Sigmoid colon (tissue), 7 donors: Measurements from ENCODE around the gene NIN. TPM values are rescaled to one million over a fixed set of nuclear protein-coding genes. Genes with fewer than 3 reads are reported as not detected.

ENCODE experiments used
- DNase-seq: peaks from one replicate; pipeline ENCODE4 v3.0.0-alpha.2; 2019
- H3K27ac ChIP-seq, 4 donors: fragments of 200-600 bp; sonication (generic); one replicate each; pipeline ENCODE4 v1.5.1; 2016 to 2019; ENCODE audit warnings: mild to moderate bottlenecking in 1 of 4
- H3K27me3 ChIP-seq, 3 donors: fragments of 200-600 bp; sonication (generic); one replicate each; pipeline ENCODE4 v1.5.1; 2019; ENCODE audit warnings: mild to moderate bottlenecking in 1 of 3
- H3K36me3 ChIP-seq, 4 donors: fragments of 200-600 bp; sonication (generic); one replicate each; pipeline ENCODE4 v1.5.1; 2016 to 2019
- H3K4me1 ChIP-seq, 4 donors: fragments of 200-600 bp; sonication (generic); one replicate each; pipeline ENCODE4 v1.5.1; 2017 to 2019
- H3K4me3 ChIP-seq, 4 donors: fragments of 200-600 bp; sonication (generic); one replicate each; pipeline ENCODE4 v1.5.1; 2017 to 2019; ENCODE audit warnings: mild to moderate bottlenecking in 2 of 4, moderate library complexity in 1 of 4
- H3K9me3 ChIP-seq, 4 donors: fragments of 200-600 bp in 3 of 4; sonication (generic) in 3 of 4; one replicate each; pipeline versions ENCODE4 v1.5.1 to v1.6.1; 2013 to 2019
- EP300 ChIP-seq, 4 donors: sonication (generic); formaldehyde crosslinking; IDR thresholded peaks; one replicate each; pipeline ENCODE4 v1.6.1; 2017; ENCODE audit warnings: antibody characterized with exemption in 4 of 4
- POLR2A ChIP-seq, 2 donors: fragments of 450-650 bp; IDR thresholded peaks; one replicate each; pipeline ENCODE4 v1.6.1; 2016; ENCODE audit warnings: antibody characterized with exemption in 2 of 2, mild to moderate bottlenecking in 2 of 2, moderate library complexity in 2 of 2
- POLR2AphosphoS5 ChIP-seq, 4 donors: sonication (generic); formaldehyde crosslinking; IDR thresholded peaks; one replicate each; pipeline ENCODE4 v1.6.1; 2017; ENCODE audit warnings: antibody characterized with exemption in 4 of 4
- WGBS, 2 donors: extraction: QIAGEN DNeasy Blood & Tissue Kit; methylation state at CpG; one replicate each; pipeline ENCODE4 v1.1.7; 2013; 5-methylcytosine and 5-hydroxymethylcytosine counted together
- intact Hi-C: fragments of 100-400 bp; cut with DNase I; formaldehyde crosslinking; loops from one replicate; pipeline ENCODE4 v1.15.1; 2023
- polyA plus RNA-seq, 3 donors: library from polyadenylated mRNA; stranded (reverse); fragments of 200-250 nt; gene quantifications; one replicate each; pipeline ENCODE4 v1.2.3, GENCODE V29; 2013
- total RNA-seq, 4 donors: library from RNA; depleted of rRNA; stranded (reverse); fragments of >200 nt; gene quantifications; one replicate each; pipeline ENCODE4 v1.1.0, GENCODE V29; 2016
- TF ChIP-seq, protein P1 (sequence below), 4 experiments: fragments of 450-650 bp in 3 of 4; fragments of 200-600 bp in 1 of 4; IDR thresholded peaks; one replicate each; pipeline ENCODE4 v1.5.1; 2016 to 2019; ENCODE audit warnings: antibody characterized with exemption in 4 of 4, mild to moderate bottlenecking in 3 of 4, moderate library complexity in 2 of 4
- donor health status: healthy with polysubstance abuse.
- donor health status: Bipolar disorder and iron deficiency.
- donor health status: healthy.

The NIN gene
- total and polyA plus RNA-seq, 7 donors, result 3.6 to 38.2 (median 20.7) TPM

DNA sequence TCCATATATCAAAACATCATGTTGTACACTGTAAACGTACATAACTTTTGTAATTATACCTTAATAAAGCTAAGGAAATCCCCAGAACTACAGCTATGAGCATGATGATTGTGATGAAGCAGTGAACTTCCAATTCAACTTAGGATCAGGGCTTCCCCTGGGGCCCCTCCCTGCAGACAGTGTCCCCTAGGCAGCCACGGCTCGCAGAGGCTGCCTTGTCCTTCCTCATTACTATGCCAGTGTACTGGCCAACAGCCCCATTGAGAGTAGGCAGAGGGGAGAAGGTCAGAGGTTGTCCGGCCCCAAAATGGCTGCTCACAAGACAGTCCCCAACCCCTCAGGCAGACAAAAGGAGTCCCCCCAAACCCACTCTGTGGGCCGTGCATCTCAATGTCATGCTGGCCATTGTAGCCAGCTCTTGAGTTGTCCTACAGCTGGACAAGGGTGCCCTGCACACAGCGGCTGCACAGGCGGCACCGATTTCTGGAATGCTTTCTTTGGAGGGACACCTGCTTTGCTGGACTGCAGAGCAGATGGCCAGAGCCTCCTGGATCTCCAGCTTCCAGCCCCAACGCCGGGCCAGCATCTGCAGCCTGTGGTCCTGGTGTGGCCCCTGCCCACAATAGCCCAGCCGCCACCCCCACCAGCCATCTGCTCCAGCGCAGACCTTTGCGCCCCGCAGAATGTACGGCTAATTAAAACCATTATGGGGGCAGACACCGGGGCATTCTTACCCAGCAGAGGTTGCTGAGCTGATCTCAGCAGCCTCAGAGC is 46.1 kb downstream of the NIN start:
- Histone ChIP-seq H3K9me3 (no peaks in the 10 kb centered on the region), H3K27ac (no peak overlapping the region), H3K4me1 (peaks cover 0 to 5% (median 0%) of the 10 kb centered on the region in 4 donors), H3K4me3 (no peak overlapping the region), H3K27me3 (no peaks in the 10 kb centered on the region), H3K36me3 (peaks cover 0 to 5% (median 0%) of the 10 kb centered on the region in 4 donors)
- TF ChIP-seq POLR2AphosphoS5 (IDR thresholded peaks at IDR 0.05) (no peak), EP300 (IDR thresholded peaks at IDR 0.05) (no peak), POLR2A (IDR thresholded peaks at IDR 0.05) (no peak)
- TF ChIP-seq, protein P1, sequence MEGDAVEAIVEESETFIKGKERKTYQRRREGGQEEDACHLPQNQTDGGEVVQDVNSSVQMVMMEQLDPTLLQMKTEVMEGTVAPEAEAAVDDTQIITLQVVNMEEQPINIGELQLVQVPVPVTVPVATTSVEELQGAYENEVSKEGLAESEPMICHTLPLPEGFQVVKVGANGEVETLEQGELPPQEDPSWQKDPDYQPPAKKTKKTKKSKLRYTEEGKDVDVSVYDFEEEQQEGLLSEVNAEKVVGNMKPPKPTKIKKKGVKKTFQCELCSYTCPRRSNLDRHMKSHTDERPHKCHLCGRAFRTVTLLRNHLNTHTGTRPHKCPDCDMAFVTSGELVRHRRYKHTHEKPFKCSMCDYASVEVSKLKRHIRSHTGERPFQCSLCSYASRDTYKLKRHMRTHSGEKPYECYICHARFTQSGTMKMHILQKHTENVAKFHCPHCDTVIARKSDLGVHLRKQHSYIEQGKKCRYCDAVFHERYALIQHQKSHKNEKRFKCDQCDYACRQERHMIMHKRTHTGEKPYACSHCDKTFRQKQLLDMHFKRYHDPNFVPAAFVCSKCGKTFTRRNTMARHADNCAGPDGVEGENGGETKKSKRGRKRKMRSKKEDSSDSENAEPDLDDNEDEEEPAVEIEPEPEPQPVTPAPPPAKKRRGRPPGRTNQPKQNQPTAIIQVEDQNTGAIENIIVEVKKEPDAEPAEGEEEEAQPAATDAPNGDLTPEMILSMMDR (IDR thresholded peaks at IDR 0.05), result no peak
- intact Hi-C loops, result no loop called here
- DNase-seq, result no peak
- WGBS, 2 donors, result 71 to 83% methylated on average over 16 of the region's 16 CpGs

DNA sequence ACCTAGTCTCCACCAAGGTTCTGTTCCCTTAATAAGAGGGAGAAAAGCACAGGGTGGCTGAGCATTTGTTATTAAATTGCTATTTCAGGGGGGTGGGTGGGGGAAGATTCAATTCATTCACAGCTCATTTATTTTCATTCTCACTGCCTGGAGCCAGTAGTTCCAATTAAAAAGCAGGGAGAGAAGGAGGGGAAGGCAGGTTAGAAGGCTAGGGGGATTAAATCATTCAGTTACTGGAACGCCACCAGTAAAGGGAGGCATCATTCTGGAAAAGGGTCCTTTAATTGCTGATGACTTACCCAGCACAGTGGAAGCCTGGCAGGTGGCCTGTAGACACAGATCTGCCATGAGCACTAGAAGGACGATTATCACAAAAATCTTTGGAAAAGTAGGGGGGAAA is 47.4 kb downstream of the NIN start:
- intact Hi-C loops, result no loop called here
- Histone ChIP-seq H3K36me3 (no peaks in the 10 kb centered on the region), H3K9me3 (no peaks in the 10 kb centered on the region), H3K27me3 (no peaks in the 10 kb centered on the region), H3K4me1 (peaks cover 0 to 5% (median 0%) of the 10 kb centered on the region in 4 donors), H3K27ac (no peak overlapping the region), H3K4me3 (no peak overlapping the region)
- TF ChIP-seq EP300 (IDR thresholded peaks at IDR 0.05) (no peak), POLR2AphosphoS5 (IDR thresholded peaks at IDR 0.05) (no peak), POLR2A (IDR thresholded peaks at IDR 0.05) (no peak)
- TF ChIP-seq, protein P1 (IDR thresholded peaks at IDR 0.05), result no peak
- no peak for DNase-seq
- 92 to 93% methylated on average over 2 of the region's 2 CpGs for WGBS, 2 donors

DNA sequence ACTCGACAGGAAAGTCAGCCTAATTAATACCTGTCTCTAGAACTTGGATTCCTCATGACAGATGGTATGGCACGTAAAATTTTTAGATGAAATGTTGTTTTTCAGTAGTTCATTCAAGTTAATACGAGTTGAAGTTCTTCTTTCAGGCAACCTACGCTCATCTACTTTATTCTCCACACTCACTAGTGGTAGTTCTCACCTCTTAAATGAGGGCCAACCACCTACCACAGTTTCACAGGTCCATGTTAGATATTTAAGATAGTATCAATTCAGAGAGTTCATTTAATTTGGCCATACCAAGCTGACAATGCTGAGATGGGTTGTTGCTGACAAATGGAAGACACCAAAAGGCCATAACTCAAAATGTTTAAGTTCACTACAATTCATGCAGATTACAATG is 50.6 kb downstream of the NIN start:
- intact Hi-C loops, result no loop called here
- TF ChIP-seq POLR2A (IDR thresholded peaks at IDR 0.05) (no peak), POLR2AphosphoS5 (IDR thresholded peaks at IDR 0.05) (no peak), EP300 (IDR thresholded peaks at IDR 0.05) (no peak)
- TF ChIP-seq, protein P1 (IDR thresholded peaks at IDR 0.05), result no peak
- Histone ChIP-seq H3K27ac (no peak overlapping the region), H3K36me3 (peaks cover 0 to 7% (median 0%) of the 10 kb centered on the region in 4 donors), H3K9me3 (no peaks in the 10 kb centered on the region), H3K27me3 (no peaks in the 10 kb centered on the region), H3K4me1 (peaks cover 0 to 5% (median 0%) of the 10 kb centered on the region in 4 donors), H3K4me3 (no peak overlapping the region)
- DNase-seq, result no peak
- WGBS, 2 donors, result 93% methylated on average over 4 of the region's 4 CpGs

DNA sequence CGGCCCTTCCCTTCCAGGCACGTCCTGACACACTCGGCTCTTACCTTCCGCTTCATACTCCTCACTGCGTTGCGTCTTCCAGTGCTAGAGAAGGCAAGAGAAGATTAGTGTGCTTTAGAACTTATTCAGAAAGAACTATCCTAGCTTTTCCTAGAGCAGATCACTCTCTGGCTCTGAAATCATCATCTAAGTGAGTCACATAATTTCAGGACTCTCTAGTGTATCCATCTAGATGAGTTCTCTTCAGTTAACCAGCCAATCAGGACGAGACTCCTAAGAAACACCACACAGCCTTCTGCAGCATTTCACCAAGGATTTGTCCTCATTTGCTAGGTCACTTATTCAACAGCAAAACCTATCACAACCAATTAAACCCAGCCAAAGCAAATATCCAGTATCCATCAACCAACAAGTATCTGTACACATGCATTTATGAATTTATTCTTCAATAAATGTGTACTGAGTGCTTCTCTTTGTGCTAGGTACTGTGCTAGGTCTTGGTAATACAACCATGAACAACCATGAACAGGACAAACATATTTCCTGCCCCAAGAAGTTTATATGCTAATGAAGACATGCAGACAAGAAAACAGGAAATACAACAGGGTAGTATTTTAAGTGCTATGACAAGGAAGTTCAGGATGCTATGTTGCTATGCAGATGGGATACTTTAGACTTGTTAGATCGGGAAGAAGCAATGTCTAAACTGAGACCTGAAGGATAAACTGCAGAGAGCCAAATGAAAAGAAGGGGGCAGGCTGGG is 52.1 kb downstream of the NIN start:
- Histone ChIP-seq H3K4me3 (no peak overlapping the region), H3K36me3 (peaks cover 0 to 7% (median 0%) of the 10 kb centered on the region in 4 donors), H3K27me3 (no peaks in the 10 kb centered on the region), H3K4me1 (peaks cover 0 to 9% (median 9%) of the 10 kb centered on the region in 4 donors), H3K9me3 (no peaks in the 10 kb centered on the region), H3K27ac (no peak overlapping the region)
- no peak for TF ChIP-seq POLR2AphosphoS5 (IDR thresholded peaks at IDR 0.05)
- no peak for TF ChIP-seq EP300 (IDR thresholded peaks at IDR 0.05)
- no peak for DNase-seq
- 86 to 91% methylated on average over 8 of the region's 8 CpGs for WGBS, 2 donors
- intact Hi-C loops, result loop anchor here (1.0 to 10.0 kb wide), 6 partner anchors 83 to 464 kb away; partner anchors contain the start of genes DMAC2L, L2HGDH and SAV1

DNA sequence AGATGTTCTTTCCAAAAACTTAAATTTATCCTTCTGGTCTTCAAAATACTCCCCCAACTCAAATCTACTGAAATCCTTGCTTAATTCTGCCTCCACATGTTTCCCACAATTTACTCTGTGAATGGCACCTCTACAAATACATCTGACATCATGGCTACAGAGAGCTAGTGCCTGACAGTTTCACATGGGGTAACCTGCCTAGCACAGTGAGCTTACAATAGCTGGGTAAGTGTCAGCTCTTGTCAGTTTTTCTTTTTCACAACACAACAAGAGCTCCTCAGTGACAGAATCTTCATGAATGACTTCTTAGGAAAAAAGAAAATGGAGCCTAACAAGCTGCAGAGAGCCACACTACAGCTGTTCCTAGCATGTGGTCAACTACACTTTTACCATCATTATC is 54.4 kb downstream of the NIN start:
- H3K27ac ChIP-seq, result no peak overlapping the region
- H3K4me1 ChIP-seq, result peaks cover 0 to 12% (median 9%) of the 10 kb centered on the region in 4 donors
- intact Hi-C loops, result loop anchor here (5.0 to 10.0 kb wide), 5 partner anchors 112 to 462 kb away; partner anchors contain the start of genes DMAC2L, L2HGDH and SAV1

More for the DNA sequence above, 54.4 kb downstream of the NIN start:
- peaks cover 0 to 18% (median 7%) of the 10 kb centered on the region in 4 donors for H3K36me3 ChIP-seq
- H3K4me3 ChIP-seq, result no peak overlapping the region
- no peaks in the 10 kb centered on the region for H3K27me3 ChIP-seq
- TF ChIP-seq EP300 (IDR thresholded peaks at IDR 0.05) (no peak), POLR2AphosphoS5 (IDR thresholded peaks at IDR 0.05) (no peak), POLR2A (IDR thresholded peaks at IDR 0.05) (no peak)
- TF ChIP-seq, protein P1 (IDR thresholded peaks at IDR 0.05), result no peak
- no peak for DNase-seq
- no peaks in the 10 kb centered on the region for H3K9me3 ChIP-seq
